Raji (cell line): ENCODE results near the gene FAM110A.

Experiments
- POLR2A ChIP-seq: IDR thresholded peaks from 2 replicates; pipeline ENCODE4 v1.6.1; 2011; ENCODE audit warnings: low read depth, low read length, control low read depth; ENCODE audit not compliant: insufficient read depth

The FAM110A gene

GRCh38 chr20:833450-834150, at the start of gene FAM110A:
Gene FAM110A, plus strand, starts transcription at chr20:833715. Its CDS starts 11,090 bp downstream, at chr20:844805.
- TF ChIP-seq POLR2A, result peak; percentile 57

- no peak for TF ChIP-seq POLR2A
These were observed 45.7 kb upstream of the FAM110A start for GRCh38 chr20:787825-788224.

GRCh38 chr20:791056-791455, 42.5 kb upstream of the FAM110A start:
- no peak for TF ChIP-seq POLR2A

GRCh38 chr20:792248-792647, 41.3 kb upstream of the FAM110A start:
- TF ChIP-seq POLR2A, result no peak

- TF ChIP-seq POLR2A, result no peak
These were observed 36.6 kb upstream of the FAM110A start for GRCh38 chr20:796921-797320.

- no peak for TF ChIP-seq POLR2A
These were observed 31.8 kb upstream of the FAM110A start for GRCh38 chr20:801678-802077.

- TF ChIP-seq POLR2A, result no peak
These were observed 27.8 kb upstream of the FAM110A start for GRCh38 chr20:805713-806112.

- no peak for TF ChIP-seq POLR2A
These were observed 20.1 kb upstream of the FAM110A start for GRCh38 chr20:813390-813789.

GRCh38 chr20:815226-815625, 18.3 kb upstream of the FAM110A start:
- no peak for TF ChIP-seq POLR2A

GRCh38 chr20:815914-816606, 17.5 kb upstream of the FAM110A start:
- no peak for TF ChIP-seq POLR2A

GRCh38 chr20:818001-818664, 15.4 kb upstream of the FAM110A start:
- no peak for TF ChIP-seq POLR2A

- TF ChIP-seq POLR2A, result no peak
These were observed 13.7 kb upstream of the FAM110A start for GRCh38 chr20:819680-820322.

- TF ChIP-seq POLR2A, result no peak
These were observed 13.1 kb upstream of the FAM110A start for GRCh38 chr20:820323-820953.

GRCh38 chr20:821046-821730, 12.3 kb upstream of the FAM110A start:
- TF ChIP-seq POLR2A, result no peak

- TF ChIP-seq POLR2A, result no peak
These were observed 11.8 kb upstream of the FAM110A start for GRCh38 chr20:821731-822065.
